ENCODE measurements around the gene KBTBD8.

The KBTBD8 gene

DNA sequence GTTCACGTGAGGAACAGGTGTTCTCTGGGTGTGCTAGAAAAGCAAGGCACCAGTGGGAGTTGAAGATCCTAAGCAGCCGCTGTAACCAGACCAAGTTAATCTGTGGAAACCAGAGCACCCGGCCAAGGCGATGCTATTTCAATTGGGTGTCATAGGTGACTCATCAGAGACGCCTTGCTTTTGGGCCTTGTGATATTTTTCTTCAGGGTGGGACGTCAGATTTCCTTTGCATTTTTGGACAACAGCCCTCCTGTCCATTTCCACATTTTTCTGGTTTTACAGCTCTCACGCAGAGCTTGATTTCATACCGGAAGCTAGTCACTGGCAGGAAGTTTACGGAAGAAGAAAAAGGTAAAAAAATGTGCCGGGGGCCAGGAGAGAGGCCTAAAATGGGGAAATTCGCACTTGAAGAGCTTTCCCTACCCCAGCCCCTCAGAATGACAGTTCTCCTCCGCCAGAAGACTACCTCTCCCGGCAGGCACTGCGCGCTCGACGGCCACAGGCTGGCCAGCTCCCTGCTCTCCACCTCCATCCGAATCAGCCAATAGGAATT lies 471 bp upstream of the KBTBD8 start:
- no peak for DNase-seq (ENCODE audit: low read depth in 2 of 3, low spot score in 1 of 3)

DNA sequence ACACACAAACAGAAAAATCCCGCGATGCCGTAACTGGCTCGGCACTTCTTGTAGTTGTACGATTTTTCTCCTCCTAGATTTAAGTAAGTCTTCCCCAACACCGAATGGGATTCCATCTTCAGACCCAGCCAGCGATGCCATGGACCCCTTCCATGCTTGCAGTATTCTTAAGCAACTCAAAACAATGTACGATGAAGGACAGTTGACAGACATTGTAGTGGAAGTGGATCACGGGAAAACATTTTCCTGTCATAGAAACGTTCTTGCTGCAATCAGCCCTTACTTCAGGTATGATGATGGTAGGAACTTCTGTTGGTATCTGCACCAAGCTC lies 763 bp downstream of the KBTBD8 start:
- DNase-seq (ENCODE audit: low read depth in 2 of 3, low spot score in 1 of 3) = no peak

DNA sequence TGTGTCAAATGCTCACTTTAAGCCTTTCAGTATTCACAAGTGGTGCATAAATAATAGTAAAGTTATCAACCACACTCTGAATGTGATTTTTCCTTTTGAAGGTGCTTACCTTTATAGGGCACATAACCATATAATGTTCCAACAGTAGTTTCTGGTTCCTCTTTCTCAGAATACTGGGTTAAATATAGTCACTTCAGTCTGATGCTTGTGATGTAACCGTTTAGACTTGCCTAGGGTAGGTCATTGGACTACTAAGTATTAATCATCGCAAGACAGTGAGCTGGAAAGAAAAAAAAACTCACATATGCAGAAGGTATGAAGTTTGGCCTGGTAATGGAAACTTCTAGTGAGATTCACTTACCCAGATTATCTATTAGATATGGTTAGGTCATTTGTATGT lies 1.9 kb downstream of the KBTBD8 start:
- no peak for DNase-seq (ENCODE audit: low read depth in 2 of 3, low spot score in 1 of 3)

DNA sequence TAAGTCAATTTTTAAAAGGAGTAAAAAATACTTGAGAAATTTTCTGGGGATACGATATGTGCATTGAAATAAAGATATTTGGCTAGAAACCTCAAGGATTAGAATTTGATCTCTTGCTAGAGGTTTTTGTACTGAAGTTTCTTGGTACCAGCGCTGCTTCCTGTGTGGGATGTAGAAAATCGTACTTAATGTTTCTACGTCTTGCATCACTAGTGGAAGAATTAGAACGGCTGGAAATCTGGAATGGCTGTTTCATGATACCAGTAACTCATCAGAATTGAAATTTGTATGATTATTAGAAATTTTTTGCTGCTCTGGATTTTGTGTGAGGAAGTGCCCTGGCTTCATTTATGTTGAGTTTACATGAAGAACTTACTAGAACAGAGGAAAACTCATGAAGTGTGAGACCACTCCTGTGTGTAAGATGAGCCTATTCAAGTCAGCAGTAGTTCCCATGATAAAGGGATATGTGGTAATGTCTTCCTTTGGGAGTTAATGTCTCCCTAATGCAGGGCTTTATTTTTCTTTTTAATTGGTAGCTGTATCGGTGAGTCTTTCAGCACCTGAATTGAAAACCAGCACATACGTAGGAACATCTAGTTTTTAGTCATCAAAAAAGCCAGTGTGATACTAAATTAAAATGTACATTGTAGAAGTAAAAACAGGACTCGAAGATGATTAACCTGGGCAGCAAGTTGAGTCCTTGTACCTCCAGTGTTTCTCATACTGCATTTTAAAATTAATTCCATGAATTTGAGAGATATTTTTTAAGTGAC lies 3.2 kb downstream of the KBTBD8 start:
- no peak for DNase-seq (ENCODE audit: low read depth in 2 of 3, low spot score in 1 of 3)

- DNase-seq (ENCODE audit: low read depth in 2 of 3, low spot score in 1 of 3) = no peak
These were observed 7.9 kb downstream of the KBTBD8 start for GRCh38 chr3:67005974-67006373.

DNA sequence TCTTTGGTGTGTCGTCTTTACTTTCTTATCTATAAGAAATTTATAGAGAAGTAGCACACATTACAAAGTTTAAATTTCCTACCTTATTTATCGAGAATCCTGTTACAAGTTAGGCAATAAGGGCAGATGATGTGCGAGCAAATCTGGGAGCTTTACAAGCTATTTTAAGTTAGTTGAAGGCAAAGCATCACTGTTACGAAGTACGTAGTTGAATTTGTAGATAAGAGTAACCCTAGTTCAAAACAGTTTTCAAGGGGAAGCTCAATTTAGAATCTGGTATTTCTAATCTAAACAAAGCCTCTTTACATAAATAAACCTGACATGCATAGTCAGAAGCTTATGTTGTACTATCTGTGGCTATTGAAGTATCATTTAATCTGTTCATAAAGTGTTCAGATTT lies 8.4 kb downstream of the KBTBD8 start:
- no peak for DNase-seq (ENCODE audit: low read depth in 2 of 3, low spot score in 1 of 3)

DNA sequence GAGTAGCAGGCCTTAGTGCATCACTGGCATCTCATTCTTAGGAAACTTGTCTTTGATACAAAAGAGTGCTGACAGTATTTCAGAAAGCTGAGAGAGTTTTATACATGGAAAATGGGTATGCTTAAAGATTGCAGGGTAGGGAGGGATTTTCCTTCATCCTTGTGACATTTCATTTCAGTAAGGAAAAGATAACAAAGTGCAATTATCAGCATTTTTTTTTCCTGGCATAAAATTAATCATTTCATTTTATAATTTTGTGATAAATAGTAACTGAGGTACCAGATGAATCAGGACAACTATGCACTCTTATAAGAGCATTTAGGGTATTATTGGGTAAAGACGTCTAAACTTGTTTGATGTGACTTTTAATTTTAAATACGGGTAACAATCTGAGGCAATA lies 10.3 kb downstream of the KBTBD8 start:
- no peak for DNase-seq (ENCODE audit: low read depth in 2 of 3, low spot score in 1 of 3)

DNA sequence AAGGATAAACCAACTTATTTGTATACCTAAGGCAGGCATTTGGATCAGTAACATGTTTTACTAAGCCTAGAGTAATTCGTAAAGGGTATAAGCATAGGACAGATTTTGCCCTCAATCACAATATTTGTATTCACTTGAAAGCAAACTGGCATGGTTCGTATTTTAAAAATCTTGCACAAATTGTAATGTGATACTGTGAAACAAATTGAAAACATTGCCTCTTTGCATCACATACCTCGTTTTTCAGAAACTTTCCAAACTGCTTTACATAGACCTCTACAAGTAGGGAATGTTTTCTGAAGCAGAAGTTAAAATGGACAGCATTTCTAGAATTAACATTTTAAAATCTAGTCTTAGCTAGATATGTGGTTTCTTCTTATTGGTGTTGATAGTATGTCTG lies 11.6 kb downstream of the KBTBD8 start:
- DNase-seq (ENCODE audit: low read depth in 2 of 3, low spot score in 1 of 3) = no peak

GRCh38 chr3:67011414-67012131 lies 13.5 kb downstream of the KBTBD8 start:
- DNase-seq (ENCODE audit: low read depth in 2 of 3, low spot score in 1 of 3) = no peak

GRCh38 chr3:67012564-67012963 lies 14.5 kb downstream of the KBTBD8 start:
- no peak for DNase-seq (ENCODE audit: low read depth in 2 of 3, low spot score in 1 of 3)

- DNase-seq (ENCODE audit: low read depth in 2 of 3, low spot score in 1 of 3) = no peak
These were observed 17.8 kb downstream of the KBTBD8 start for GRCh38 chr3:67015702-67016484.

- no peak for DNase-seq (ENCODE audit: low read depth in 2 of 3, low spot score in 1 of 3)
These were observed 18.5 kb downstream of the KBTBD8 start for GRCh38 chr3:67016522-67017080.

GRCh38 chr3:67017211-67017610 lies 19.1 kb downstream of the KBTBD8 start:
- no peak for DNase-seq (ENCODE audit: low read depth in 2 of 3, low spot score in 1 of 3)

DNA sequence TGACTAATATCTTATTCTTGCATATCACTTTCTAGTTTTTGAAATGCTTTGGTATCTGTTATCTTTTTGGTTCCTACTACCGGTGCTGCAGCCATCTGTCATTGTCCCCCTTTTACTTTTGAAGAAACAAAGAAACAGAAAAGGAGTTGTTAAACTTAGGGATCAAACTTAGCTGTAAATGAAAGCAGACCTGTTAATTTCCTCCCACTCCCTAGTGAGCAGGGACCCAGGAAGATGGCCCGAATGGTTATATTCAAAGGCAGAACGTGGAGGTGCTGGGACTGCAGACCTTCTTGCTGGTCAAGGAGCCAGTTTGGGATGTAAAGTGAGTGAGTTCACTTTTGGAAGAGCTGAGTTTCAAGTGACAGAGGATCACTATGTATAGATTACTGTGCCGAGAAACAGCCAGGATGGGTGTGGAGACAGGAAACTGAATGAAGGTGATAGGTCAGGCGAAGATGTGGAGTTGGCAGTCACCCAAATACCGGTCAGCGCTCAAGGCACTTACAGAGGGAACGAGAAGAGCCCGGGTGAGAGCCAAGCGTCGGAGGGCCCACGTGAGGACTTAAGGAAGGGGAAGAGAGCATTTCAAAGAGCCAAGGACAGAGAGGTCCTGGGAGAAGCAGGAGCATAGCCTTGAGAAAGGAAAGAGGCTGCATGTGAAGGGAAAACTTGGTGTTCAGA lies 20.1 kb downstream of the KBTBD8 start:
- no peak for DNase-seq (ENCODE audit: low read depth in 2 of 3, low spot score in 1 of 3)

- no peak for DNase-seq (ENCODE audit: low read depth in 2 of 3, low spot score in 1 of 3)
These were observed 20.9 kb downstream of the KBTBD8 start for GRCh38 chr3:67018789-67019526.

DNA sequence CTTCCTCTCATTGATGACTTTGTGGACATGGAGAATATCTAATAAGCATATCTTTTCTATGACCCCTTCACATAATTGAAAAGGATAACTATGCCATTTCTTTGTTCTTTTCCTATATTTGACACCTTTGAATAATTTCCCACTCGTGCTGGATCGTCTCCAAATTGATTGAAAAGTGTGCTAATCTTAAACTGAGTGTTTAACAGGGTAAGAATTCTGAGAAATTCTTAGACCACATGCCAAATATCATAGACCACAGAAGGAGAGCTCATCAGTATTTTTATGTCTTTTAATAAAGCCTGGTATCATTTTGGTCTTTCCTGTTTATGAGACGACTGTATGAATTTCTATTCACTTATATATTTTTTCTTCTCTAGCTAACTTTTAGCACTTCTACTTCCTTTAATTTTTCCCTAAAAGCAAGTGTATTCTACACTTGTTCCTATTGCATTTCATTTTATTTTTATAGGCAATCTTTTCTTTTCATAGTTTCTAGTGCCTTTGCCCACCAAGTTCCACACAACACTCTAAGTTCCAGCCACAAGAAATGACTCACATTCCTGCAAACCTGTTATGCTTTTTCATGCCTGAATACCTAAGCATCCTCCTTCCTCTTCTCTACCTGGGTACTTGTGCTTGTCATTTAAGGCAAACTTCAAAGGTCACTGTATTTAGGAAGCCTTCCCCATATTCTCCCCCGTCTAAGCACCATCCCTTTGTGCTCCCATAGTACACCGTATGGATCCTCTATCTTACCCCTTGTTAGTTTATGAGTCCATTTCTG lies 30.1 kb downstream of the KBTBD8 start:
- no peak for DNase-seq (ENCODE audit: low read depth in 2 of 3, low spot score in 1 of 3)

GRCh38 chr3:67030785-67031740 lies 33.0 kb downstream of the KBTBD8 start:
- no peak for DNase-seq (ENCODE audit: low read depth in 2 of 3, low spot score in 1 of 3)

DNA sequence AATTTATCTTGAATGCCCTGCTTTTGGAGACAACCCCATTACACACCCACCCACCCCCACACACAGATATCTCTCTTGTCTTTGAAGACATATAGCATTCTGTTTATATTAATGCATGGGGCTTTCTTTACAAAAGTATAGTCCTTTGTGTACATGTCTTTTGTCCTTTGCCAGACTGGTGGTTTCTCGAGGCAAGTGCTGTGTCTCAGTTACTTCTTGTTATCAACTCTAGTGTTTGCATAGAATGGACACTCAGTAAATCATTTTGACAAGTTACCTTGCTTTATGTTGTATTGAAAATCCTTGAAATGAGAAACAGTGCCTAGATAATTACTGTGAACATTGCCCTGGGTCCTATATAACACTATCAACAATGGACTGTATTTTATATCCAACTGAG lies 33.9 kb downstream of the KBTBD8 start:
- DNase-seq (ENCODE audit: low read depth in 2 of 3, low spot score in 1 of 3) = no peak

Measured in stimulated activated CD4-positive, alpha-beta T cell treated with anti-CD3 and anti-CD28 coated beads, Interleukin-12 subunit alpha, Interleukin-12 subunit beta, amount 100 ng/mL, for 48 hours (primary cell).